Measurements from ENCODE around the gene HTR1E. TPM values are rescaled to one million over a fixed set of nuclear protein-coding genes. Genes with fewer than 3 reads are reported as not detected.

Gene HTR1E
- total RNA-seq, 4 donors from 2014 or later: not detected

DNA sequence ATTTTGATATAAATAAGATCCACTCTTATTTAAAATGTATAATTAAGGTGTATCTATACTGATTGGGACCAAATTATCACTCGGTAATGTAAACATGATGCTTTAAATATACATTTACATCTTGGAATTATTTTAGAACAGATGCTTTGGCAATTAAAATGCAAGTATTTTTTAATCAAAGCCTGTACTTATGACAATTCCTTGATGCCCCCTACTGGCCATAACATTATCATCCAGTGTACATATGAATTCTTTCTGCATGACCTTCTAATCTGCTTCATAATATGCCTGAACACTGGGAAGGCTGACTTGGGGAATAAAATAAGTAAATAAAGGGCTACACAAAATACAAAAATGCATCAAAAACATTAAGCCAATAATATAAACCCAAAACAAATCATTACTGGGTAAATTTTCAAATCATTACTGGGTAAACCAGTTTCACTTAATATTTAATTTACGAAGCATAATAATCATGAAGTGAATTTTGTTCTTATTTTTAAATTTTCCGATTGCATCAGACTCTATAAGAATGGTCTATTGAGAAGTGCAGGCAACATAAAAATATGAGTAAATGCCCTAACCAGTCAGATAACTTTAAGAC, 92.5 kb downstream of the HTR1E start:
- TF ChIP-seq, protein P1, sequence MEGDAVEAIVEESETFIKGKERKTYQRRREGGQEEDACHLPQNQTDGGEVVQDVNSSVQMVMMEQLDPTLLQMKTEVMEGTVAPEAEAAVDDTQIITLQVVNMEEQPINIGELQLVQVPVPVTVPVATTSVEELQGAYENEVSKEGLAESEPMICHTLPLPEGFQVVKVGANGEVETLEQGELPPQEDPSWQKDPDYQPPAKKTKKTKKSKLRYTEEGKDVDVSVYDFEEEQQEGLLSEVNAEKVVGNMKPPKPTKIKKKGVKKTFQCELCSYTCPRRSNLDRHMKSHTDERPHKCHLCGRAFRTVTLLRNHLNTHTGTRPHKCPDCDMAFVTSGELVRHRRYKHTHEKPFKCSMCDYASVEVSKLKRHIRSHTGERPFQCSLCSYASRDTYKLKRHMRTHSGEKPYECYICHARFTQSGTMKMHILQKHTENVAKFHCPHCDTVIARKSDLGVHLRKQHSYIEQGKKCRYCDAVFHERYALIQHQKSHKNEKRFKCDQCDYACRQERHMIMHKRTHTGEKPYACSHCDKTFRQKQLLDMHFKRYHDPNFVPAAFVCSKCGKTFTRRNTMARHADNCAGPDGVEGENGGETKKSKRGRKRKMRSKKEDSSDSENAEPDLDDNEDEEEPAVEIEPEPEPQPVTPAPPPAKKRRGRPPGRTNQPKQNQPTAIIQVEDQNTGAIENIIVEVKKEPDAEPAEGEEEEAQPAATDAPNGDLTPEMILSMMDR (IDR thresholded peaks at IDR 0.05): no peak
- no peak for DNase-seq (ENCODE audit: low spot score)
- ATAC-seq (ENCODE audit: low FRiP score): no peak

DNA sequence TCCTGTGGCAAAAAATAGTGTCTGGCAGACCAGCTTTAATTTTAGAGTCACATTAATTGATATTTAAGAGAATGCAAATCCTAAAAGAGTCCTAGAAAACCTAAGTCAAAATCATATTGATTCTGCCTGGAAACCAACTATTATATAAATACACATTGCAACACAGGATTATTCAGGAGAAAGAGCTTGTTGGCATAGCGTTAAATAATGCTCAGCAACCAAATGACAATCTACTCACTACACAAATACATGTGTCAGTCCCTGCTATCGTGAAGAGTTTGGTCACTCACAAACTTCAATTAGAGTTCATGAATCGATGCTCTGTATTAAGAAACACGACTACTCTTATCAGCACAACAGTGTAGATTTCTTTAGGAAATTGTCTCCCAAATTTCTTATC, 103.4 kb downstream of the HTR1E start:
- TF ChIP-seq, protein P1 (IDR thresholded peaks at IDR 0.05): no peak
- ATAC-seq (ENCODE audit: low FRiP score): no peak
- DNase-seq (ENCODE audit: low spot score): no peak

DNA sequence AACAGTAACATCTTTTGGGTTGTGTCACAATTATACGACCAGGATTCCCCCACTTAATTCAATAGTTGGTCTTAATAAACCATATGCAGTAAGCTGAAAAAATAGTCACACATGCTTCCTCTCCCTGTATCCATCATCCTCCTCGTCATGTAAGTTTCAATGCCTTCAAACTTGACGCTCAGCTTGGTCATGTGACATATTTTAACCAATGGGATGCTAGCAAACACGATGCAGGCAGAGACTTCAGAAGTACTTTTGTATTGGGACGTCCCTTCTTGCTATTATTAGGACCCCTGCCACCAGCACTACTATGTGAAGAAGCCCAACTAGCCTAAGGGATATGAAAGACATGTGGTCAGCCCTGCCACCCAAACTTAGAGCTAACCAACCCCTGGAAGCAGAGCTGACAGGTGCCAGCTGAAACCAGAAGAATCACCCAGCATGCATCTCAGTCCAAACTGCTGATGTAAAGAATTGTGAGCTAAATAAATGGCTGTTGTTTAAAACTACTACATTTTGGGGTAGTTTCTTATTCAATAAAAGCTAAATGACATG, 108.3 kb downstream of the HTR1E start:
- TF ChIP-seq, protein P1 (IDR thresholded peaks at IDR 0.05): no peak
- DNase-seq (ENCODE audit: low spot score): no peak
- ATAC-seq (ENCODE audit: low FRiP score): no peak

DNA sequence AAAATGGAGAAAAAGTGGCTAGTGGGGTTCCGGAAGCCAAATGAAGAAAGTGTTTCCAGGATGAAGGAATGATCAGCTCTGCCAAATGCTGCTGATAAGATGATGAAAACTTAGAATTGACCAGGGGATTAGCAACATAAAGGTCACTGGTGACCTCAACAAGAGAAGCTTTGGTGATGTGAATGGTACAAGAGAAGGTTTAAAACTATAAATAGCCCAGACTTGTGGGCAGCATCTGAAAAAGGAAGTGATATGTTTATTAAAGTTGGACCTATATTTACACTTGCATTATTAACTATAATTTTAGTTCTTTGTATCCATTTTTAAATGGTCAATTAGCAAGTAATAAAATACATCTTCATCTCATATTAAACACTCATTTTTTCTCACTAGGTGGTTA, 112.5 kb downstream of the HTR1E start:
- no peak for ATAC-seq (ENCODE audit: low FRiP score)
- no peak for DNase-seq (ENCODE audit: low spot score)
- TF ChIP-seq, protein P1 (IDR thresholded peaks at IDR 0.05): no peak

DNA sequence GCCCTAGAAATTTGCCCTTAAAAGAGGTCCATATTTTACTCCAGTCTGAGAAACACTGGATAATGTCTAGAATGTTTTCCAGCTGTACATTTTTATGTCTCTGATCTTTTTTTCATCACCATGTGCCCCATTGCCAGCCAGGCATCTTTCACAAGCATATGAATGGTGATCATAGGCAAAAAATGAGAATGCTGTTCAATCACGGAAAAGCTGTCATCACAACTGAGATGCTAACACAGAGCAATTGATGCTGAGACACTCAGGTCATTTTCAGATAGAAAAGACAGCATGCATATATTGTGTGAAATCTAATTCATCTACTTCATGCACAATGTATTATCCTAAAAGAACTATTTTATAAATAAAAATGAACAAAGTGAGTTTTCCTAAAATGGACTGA, 116.0 kb downstream of the HTR1E start:
- TF ChIP-seq, protein P1 (IDR thresholded peaks at IDR 0.05): no peak
- DNase-seq (ENCODE audit: low spot score) (no peak), ATAC-seq (ENCODE audit: low FRiP score) (no peak)

DNA sequence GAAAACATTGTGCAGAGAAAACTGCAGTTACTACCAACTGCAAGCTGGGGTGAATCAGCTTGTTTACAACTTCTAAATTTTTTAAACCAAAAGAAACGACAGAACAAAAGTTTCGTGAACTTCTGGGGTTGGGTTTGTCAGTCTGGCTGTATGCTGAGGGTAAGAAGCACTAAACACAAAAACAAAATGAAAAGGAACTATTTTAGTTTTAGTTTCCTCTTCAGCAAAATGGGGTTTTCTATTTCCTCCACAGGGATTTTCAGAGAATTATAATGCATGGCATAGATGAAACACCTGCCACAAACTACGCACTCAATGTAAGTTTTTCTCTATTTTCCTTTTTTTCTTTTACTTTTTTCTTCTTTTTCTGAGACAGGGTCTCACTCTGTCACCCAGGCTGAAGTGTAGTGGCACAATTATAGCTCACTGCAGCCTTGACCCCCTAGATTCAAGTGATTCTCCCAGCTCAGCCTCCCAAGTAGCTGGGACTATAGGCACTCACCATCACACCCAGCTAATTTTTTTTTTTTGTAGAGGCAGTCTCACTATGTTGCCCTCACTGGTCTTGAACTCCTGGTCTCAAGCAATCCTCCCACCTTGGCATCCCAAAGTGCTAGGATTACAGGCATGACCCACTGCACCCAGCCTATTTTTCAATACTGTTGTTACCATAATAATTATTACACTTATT, 117.0 kb downstream of the HTR1E start:
- no peak for DNase-seq (ENCODE audit: low spot score)
- TF ChIP-seq, protein P1 (IDR thresholded peaks at IDR 0.05): no peak
- no peak for ATAC-seq (ENCODE audit: low FRiP score)

DNA sequence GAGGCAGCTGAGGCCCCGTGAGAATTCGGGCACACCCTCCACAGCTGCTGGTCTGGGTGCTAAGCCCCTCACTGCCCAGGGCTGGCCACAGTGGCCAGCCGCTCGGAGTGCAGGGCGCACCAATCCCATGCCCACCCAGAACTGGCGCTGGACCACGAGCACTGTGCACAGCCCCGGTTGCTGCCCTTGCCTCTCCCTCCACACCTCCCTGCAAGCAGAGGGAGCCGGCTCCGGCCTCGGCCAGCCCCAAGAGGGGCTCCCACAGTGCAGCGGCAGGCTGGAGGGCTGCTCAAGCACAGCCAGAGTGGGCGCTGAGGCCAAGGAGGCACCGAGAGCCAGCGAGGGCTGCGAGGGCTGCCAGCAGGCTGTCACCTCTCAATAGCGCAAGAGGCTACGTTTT, 122.6 kb downstream of the HTR1E start:
- ATAC-seq (ENCODE audit: low FRiP score) (no peak), DNase-seq (ENCODE audit: low spot score) (no peak)
- TF ChIP-seq, protein P1 (IDR thresholded peaks at IDR 0.05): no peak

Measured in omental fat pad (tissue), 4 donors.